GM11168 (cell line): ENCODE results near the gene SEMA6C.
"Not testable (repeated sequence)": the region's sequence is repeated elsewhere in the genome, so short reads cannot be mapped to it uniquely, and the experiment has no call there.

Experiments
- in situ Hi-C: fragments of 300-500 bp; cut with MboI; formaldehyde crosslinking; loops from one replicate; pipeline ENCODE4 v1.12.0; 2022; ENCODE audit warnings: low sequenced_read_pairs; ENCODE audit not compliant: unreplicated experiment

Gene SEMA6C

GRCh38 chr1:151146412-151147131 is at the start of gene SEMA6C:
TSS of gene SEMA6C (minus strand) at chr1:151146631. CDS start at chr1:151142621, 4,010 bp downstream.
- in situ Hi-C loops, result no loop called here

GRCh38 chr1:151194894-151195594 is 48.6 kb upstream of the SEMA6C start:
- in situ Hi-C loops, result not testable (repeated sequence)

GRCh38 chr1:151193856-151194255 is 47.4 kb upstream of the SEMA6C start:
- in situ Hi-C loops, result no loop called here

GRCh38 chr1:151193304-151193703 is 46.9 kb upstream of the SEMA6C start:
- in situ Hi-C loops, result no loop called here

GRCh38 chr1:151192047-151192446 is 45.6 kb upstream of the SEMA6C start:
- in situ Hi-C loops, result no loop called here

- in situ Hi-C loops, result no loop called here
Measured at GRCh38 chr1:151189637-151190445, 43.4 kb upstream of the SEMA6C start, which contains the start of gene VPS72. TSS of gene VPS72 (minus strand) at chr1:151190197. CDS start at chr1:151190121, 76 bp downstream.

GRCh38 chr1:151188667-151189066 is 42.2 kb upstream of the SEMA6C start:
- in situ Hi-C loops, result not testable (repeated sequence)

- in situ Hi-C loops, result no loop called here
Measured at GRCh38 chr1:151187205-151187604, 40.8 kb upstream of the SEMA6C start.

GRCh38 chr1:151184211-151184610 is 37.8 kb upstream of the SEMA6C start:
- in situ Hi-C loops, result no loop called here

- in situ Hi-C loops, result no loop called here
Measured at GRCh38 chr1:151176514-151177045, 30.1 kb upstream of the SEMA6C start.

GRCh38 chr1:151175863-151176262 is 29.4 kb upstream of the SEMA6C start, which contains the start of gene TMOD4:
TSS of gene TMOD4 (minus strand) at chr1:151175981. CDS start at chr1:151174875, 1,106 bp downstream.
- in situ Hi-C loops, result no loop called here

- in situ Hi-C loops, result no loop called here
Measured at GRCh38 chr1:151175041-151175741, 28.8 kb upstream of the SEMA6C start.

GRCh38 chr1:151171190-151171589 is 24.8 kb upstream of the SEMA6C start:
- in situ Hi-C loops, result no loop called here

GRCh38 chr1:151167116-151167515 is 20.7 kb upstream of the SEMA6C start:
- in situ Hi-C loops, result no loop called here

GRCh38 chr1:151166505-151166956 is 20.1 kb upstream of the SEMA6C start:
- in situ Hi-C loops, result no loop called here

- in situ Hi-C loops, result no loop called here
Measured at GRCh38 chr1:151165738-151166504, 19.5 kb upstream of the SEMA6C start, which contains the start of the genes LYSMD1 and SCNM1. TSS of gene LYSMD1 (minus strand) at chr1:151165902. CDS start at chr1:151165258, 644 bp downstream. TSS of gene SCNM1 (plus strand) at chr1:151166144. CDS start at chr1:151166153, 9 bp downstream.

GRCh38 chr1:151165281-151165737 is 18.9 kb upstream of the SEMA6C start:
- in situ Hi-C loops, result no loop called here

- in situ Hi-C loops, result no loop called here
Measured at GRCh38 chr1:151164732-151165280, 18.4 kb upstream of the SEMA6C start.
